PC-3 (cell line): ENCODE data around the gene SUZ12.
"Not testable (repeated sequence)": the region's sequence is repeated elsewhere in the genome, so short reads cannot be mapped to it uniquely, and the experiment has no call there.

Source experiments
- EZH2 ChIP-seq: fragments of 300-600 bp; sonication (generic); IDR thresholded peaks from one replicate; pipeline ENCODE4 v1.6.1; 2017; ENCODE audit warnings: antibody characterized with exemption, mild to moderate bottlenecking, low read length; ENCODE audit not compliant: unreplicated experiment
- TF ChIP-seq, protein P1 (sequence below): fragments of 300-600 bp; sonication (generic); conservative IDR thresholded peaks from 2 replicates; pipeline ENCODE4 v1.5.1; 2017; ENCODE audit warnings: antibody characterized with exemption, low read depth, mild to moderate bottlenecking, low read length

DNA sequence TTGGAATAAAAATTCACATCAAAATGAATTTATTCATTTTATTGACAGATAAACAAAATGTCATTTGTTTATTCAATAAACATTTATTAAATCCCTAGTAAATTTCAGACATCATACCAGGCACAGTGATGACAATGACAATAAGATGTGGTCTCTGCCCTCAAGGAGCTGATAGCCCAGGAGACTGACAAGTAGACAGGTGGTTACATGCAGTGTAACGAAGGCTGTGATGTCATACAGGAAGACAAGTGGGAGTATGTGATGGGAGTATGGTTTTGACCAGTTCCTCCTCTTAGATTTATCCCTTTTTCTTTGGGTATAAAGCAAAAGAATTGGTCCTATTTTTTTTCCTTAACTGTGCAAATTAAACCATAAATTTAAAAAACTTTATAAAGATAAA, 97.0 kb downstream of the SUZ12 start:
- TF ChIP-seq EZH2: not testable (repeated sequence)
- TF ChIP-seq, protein P1, sequence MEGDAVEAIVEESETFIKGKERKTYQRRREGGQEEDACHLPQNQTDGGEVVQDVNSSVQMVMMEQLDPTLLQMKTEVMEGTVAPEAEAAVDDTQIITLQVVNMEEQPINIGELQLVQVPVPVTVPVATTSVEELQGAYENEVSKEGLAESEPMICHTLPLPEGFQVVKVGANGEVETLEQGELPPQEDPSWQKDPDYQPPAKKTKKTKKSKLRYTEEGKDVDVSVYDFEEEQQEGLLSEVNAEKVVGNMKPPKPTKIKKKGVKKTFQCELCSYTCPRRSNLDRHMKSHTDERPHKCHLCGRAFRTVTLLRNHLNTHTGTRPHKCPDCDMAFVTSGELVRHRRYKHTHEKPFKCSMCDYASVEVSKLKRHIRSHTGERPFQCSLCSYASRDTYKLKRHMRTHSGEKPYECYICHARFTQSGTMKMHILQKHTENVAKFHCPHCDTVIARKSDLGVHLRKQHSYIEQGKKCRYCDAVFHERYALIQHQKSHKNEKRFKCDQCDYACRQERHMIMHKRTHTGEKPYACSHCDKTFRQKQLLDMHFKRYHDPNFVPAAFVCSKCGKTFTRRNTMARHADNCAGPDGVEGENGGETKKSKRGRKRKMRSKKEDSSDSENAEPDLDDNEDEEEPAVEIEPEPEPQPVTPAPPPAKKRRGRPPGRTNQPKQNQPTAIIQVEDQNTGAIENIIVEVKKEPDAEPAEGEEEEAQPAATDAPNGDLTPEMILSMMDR: not testable (repeated sequence)
